Activated CD4-positive, alpha-beta T cell treated with anti-CD3 and anti-CD28 coated beads, Interleukin-2, amount 10 ng/mL, durations not matched to agents 7 days and 5 days (primary cell): ENCODE measurements around the gene IL20RB. TPM values are rescaled to one million over a fixed set of nuclear protein-coding genes. Genes with fewer than 3 reads are reported as not detected.

Experiments used
- CTCF ChIA-PET: fragments of 350-600 bp; sonication (Branson Sonifier 250); formaldehyde crosslinking; loops from one replicate; lab custom pipeline; 2021; ENCODE audit warnings: antibody characterized with exemption; lab: Charles Lee
- POLR2A ChIA-PET: fragments of 350-600 bp; sonication (Branson Sonifier 250); formaldehyde crosslinking; loops from one replicate; lab custom pipeline; 2021; ENCODE audit warnings: antibody characterized with exemption; lab: Charles Lee
- DNase-seq: peaks from one replicate; pipeline ENCODE4 v3.0.0-alpha.2; 2020
- H3K27ac Mint-ChIP-seq: one replicate; pipeline ENCODE4 v1.8.0; 2021; ENCODE audit warnings: mild to moderate bottlenecking, moderate library complexity, mixed read lengths
- H3K27me3 Mint-ChIP-seq: one replicate; pipeline ENCODE4 v1.8.0; 2021; ENCODE audit warnings: mixed read lengths
- H3K36me3 Mint-ChIP-seq: one replicate; pipeline ENCODE4 v1.8.0; 2021; ENCODE audit warnings: low read depth, mixed read lengths
- H3K4me1 Mint-ChIP-seq: one replicate; pipeline ENCODE4 v1.8.0; 2021; ENCODE audit warnings: mixed read lengths
- H3K4me3 Mint-ChIP-seq: one replicate; pipeline ENCODE4 v1.8.0; 2021; ENCODE audit warnings: mild to moderate bottlenecking, moderate library complexity, mixed read lengths
- H3K9me3 Mint-ChIP-seq: one replicate; pipeline ENCODE4 v1.8.0; 2021; ENCODE audit warnings: mixed read lengths
- total RNA-seq, 2 experiments: library from RNA; stranded (reverse); gene quantifications; one replicate each; pipeline ENCODE4 v1.2.3, GENCODE V29; 2021

The IL20RB gene
- total RNA-seq, 2 experiments from 2014 or later, result 1.2 to 1.6 TPM

DNA sequence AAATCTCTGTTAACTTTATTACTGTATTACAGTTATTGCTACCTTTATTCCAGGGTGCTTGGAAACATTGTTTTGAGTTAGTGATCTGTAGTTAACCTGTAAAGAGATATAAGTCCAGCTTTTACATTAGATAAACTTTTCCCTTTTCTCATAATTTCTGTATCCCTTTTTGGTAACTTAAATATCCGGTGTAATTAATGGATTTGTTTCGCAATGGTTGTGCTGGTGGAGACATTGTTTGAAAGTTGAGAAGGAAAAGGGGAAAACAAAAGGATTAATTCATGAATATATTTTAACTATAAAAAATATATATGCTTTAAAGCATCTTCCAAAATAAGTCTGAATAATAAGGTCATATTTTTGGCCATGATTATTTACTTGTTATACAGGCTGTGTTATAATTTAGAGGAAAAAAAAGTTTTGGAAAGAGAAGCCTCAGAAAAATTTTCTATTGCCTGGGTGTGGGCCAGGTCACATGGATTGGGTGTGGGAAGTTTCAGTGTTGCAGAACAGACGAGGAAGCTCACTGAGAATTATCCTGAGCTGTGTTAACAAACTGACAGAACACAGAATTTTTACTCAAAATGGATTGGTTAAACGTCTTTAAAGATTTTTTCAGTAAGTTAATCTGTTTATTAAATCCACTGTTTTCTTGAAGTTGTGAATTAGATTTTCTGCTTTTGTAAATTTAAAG is 27.7 kb upstream of the IL20RB start:
- peaks cover 41% of the 10 kb centered on the region for H3K4me1 Mint-ChIP-seq
- CTCF ChIA-PET, result interaction anchor here (1.6 kb wide), 1 partner anchor 15 kb away, joined by 4 read pairs; no protein-coding TSS in a partner anchor

DNA sequence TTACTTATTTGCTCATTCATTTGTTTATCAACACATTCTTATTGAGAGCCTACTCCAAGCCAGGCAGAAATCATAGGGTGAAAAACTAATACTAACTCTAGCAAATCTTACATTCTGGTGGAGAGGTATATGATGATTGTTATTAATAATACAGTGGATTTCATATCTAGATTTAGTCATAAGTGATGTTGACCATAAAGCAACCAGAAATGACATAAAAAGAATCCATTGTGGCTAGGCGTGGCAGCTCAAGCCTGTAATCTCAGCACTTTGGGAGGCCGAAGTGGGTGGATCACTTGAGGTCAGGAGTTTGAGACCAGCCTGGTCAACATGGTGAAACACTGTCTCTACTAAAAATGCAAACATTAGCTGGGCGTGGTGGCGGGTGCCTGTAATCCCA is 26.2 kb upstream of the IL20RB start:
- H3K27me3 Mint-ChIP-seq, result no peaks in the 10 kb centered on the region
- peaks cover 6% of the 10 kb centered on the region for H3K9me3 Mint-ChIP-seq
- peaks cover 39% of the 10 kb centered on the region for H3K4me1 Mint-ChIP-seq
- no peak for DNase-seq
- ChIA-PET CTCF (interaction anchor here (1.6 kb wide), 1 partner anchor 13 kb away, joined by 4 read pairs; no protein-coding TSS in a partner anchor), POLR2A (no interaction called here)
- H3K27ac Mint-ChIP-seq, result no peak overlapping the region
- H3K36me3 Mint-ChIP-seq, result peaks cover 59% of the 10 kb centered on the region
- H3K4me3 Mint-ChIP-seq, result no peak overlapping the region

More for the DNA sequence above, 27.7 kb upstream of the IL20RB start:
- H3K36me3 Mint-ChIP-seq, result peaks cover 44% of the 10 kb centered on the region
- no peak overlapping the region for H3K27ac Mint-ChIP-seq
- H3K4me3 Mint-ChIP-seq, result no peak overlapping the region
- H3K9me3 Mint-ChIP-seq, result peaks cover 2% of the 10 kb centered on the region
- H3K27me3 Mint-ChIP-seq, result no peaks in the 10 kb centered on the region
- DNase-seq, result no peak
- POLR2A ChIA-PET, result no interaction called here

DNA sequence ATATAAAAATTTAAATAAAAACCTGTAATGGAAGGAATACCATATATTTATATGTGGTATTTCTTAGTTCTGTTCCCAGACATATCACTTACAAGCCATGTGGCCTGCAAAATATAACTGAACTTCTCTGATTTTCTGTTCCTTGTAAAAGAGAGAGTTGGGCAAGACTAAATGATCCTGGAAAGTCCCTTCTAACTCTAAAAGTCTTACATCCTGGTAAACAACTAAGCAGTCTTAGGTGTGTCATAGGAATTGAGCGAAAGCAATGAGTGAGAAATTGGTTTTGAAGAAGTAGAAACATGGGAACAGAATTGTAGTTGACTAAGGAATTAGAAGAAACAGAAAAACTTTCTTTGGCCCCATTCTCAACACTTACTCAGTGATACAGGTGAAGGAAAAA is 25.3 kb upstream of the IL20RB start:
- DNase-seq, result no peak
- POLR2A ChIA-PET, result no interaction called here
- H3K4me1 Mint-ChIP-seq, result peaks cover 37% of the 10 kb centered on the region
- H3K27ac Mint-ChIP-seq, result no peak overlapping the region
- H3K4me3 Mint-ChIP-seq, result no peak overlapping the region
- no peaks in the 10 kb centered on the region for H3K27me3 Mint-ChIP-seq
- H3K36me3 Mint-ChIP-seq, result peaks cover 62% of the 10 kb centered on the region
- CTCF ChIA-PET, result no interaction called here
- peaks cover 7% of the 10 kb centered on the region for H3K9me3 Mint-ChIP-seq

DNA sequence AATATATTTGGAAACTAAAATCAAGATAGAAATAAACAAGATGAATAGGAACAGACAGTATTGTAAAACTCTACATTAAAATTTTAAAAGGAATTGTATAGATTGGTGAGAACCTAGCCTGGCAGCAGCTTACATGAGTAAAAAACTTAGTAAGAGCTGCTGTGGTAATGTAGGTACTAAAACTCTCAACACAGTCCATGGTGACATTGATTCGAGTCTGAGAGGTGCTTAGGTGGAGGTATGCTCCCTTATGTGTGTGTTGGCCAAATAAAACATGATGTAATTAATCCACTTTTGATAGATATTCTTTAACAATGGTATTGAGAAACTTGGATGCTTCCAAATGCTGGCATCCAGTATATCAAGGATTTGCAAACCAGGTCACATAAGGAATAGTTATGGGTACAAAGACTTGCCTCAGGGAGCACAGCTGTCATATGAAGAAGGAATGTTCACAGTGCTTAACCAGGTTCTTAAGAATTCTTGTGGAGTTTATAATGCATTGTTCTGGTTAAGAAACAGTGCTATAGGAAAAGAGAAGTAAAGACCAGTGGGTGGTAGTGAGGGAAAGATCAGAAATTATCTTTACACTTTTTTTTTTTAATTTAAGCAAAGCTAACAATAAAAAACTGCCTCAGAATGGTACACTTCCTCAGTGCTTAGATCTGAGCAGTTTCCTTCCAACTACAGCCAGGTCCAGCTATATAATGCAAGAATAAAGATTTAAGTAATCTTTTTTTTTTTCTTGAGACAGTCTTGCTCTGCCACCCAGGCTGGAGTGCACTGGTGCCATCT is 24.6 kb upstream of the IL20RB start:
- ChIA-PET POLR2A (no interaction called here), CTCF (interaction anchor here (1.2 kb wide), 1 partner anchor 25 kb away, joined by 3 read pairs; the partner anchor contains the start of gene IL20RB)
- Mint-ChIP-seq H3K9me3 (peaks cover 7% of the 10 kb centered on the region), H3K4me3 (no peak overlapping the region), H3K27me3 (no peaks in the 10 kb centered on the region), H3K4me1 (peaks cover 32% of the 10 kb centered on the region), H3K36me3 (peaks cover 60% of the 10 kb centered on the region), H3K27ac (no peak overlapping the region)
- DNase-seq, result no peak

DNA sequence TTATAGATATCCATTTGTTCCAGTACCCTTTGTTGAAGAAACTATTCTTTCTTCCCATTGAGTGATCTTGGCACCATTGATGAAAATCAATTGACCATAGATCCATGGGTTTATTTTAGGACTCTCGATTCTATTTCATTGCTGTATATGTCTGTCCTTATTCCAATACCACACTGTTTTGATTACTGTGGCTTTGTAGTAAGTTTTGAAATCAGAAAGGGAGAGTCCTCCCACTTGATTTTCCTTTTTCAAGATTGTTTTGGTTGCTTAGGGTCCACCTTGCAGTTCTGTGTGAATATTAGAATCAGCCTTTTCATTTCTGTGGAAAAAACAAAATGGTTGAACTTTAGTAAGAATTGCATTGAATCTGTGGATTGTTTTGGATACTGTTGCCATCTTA is 20.6 kb upstream of the IL20RB start:
- Mint-ChIP-seq H3K4me3 (no peak overlapping the region), H3K9me3 (peaks cover 7% of the 10 kb centered on the region), H3K27ac (no peak overlapping the region), H3K36me3 (peaks cover 40% of the 10 kb centered on the region), H3K27me3 (no peaks in the 10 kb centered on the region), H3K4me1 (peaks cover 24% of the 10 kb centered on the region)
- ChIA-PET CTCF (no interaction called here), POLR2A (no interaction called here)
- no peak for DNase-seq

DNA sequence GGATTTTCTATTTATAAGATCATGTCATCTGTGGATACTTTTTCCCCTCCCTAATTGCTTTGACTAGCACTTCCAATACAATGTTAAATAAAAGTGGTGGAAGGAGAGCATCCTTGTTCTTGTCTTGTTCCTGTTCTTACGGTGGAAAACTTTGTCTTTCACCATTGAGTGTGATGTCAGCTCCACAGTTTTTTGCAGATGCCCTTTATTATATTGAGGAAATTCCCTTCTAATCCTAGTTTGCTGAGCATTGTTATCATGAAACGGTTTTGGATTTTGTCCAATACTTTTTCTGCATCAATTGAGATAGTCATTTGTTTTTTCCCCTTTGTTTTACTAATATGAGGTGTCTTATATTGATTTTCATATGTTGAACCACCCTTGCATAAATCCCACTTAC is 19.9 kb upstream of the IL20RB start:
- Mint-ChIP-seq H3K36me3 (peaks cover 40% of the 10 kb centered on the region), H3K4me1 (peaks cover 23% of the 10 kb centered on the region), H3K27me3 (no peaks in the 10 kb centered on the region)

DNA sequence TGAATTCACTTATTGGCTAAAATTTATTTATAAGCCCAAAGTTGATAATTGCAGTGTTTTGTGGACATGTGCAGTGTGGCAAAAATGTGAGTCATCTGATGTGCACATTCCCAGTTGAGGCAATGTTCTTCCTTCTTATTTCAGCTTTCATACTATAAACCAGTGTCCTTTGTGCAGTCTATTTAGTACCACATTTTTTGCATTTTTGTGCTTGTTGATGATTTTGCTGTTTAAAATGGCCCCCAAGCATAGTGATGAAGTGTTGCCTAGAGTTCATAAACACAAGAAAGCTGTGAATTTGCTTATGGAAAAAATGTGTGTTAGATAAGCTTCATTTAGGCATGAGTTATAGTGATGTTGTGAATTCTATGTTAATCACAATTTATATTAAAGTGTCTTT is 19.4 kb upstream of the IL20RB start:
- H3K4me1 Mint-ChIP-seq, result peaks cover 25% of the 10 kb centered on the region
- H3K4me3 Mint-ChIP-seq, result no peak overlapping the region
- peaks cover 7% of the 10 kb centered on the region for H3K9me3 Mint-ChIP-seq
- POLR2A ChIA-PET, result no interaction called here
- peaks cover 40% of the 10 kb centered on the region for H3K36me3 Mint-ChIP-seq
- H3K27ac Mint-ChIP-seq, result no peak overlapping the region
- no peaks in the 10 kb centered on the region for H3K27me3 Mint-ChIP-seq
- CTCF ChIA-PET, result interaction anchor here (1.2 to 1.4 kb wide), 3 partner anchors 13 to 75 kb away, joined by 3 to 4 read pairs (median 3); no protein-coding TSS in a partner anchor
- DNase-seq, result no peak

More for the DNA sequence above, 19.9 kb upstream of the IL20RB start:
- ChIA-PET CTCF (interaction anchor here (1.2 kb wide), 1 partner anchor 26 kb away, joined by 3 read pairs; no protein-coding TSS in a partner anchor), POLR2A (no interaction called here)
- Mint-ChIP-seq H3K9me3 (peaks cover 7% of the 10 kb centered on the region), H3K4me3 (no peak overlapping the region), H3K27ac (no peak overlapping the region)
- DNase-seq, result no peak

DNA sequence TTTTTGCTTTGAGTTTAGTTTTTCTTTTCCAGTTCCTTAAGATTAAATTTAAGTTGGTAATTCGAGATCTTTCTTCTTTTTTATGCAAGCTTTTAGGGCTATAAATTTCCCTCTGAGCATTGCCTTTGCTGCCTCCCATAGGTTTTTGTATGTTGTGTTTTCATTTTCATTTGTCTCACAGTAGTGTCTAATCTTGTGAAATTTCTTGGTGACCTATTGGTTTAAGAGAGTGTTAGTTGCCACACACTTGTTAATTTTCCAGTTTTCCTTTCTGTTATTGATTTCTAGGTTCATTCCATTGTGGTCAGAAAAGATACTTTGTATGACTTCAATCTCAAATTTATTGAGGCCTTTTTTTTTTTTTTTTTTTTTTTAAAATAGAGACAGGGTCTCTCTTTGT is 18.3 kb upstream of the IL20RB start:
- H3K4me3 Mint-ChIP-seq, result no peak overlapping the region
- no peak for DNase-seq
- peak overlapping the region; percentile 47 for H3K27ac Mint-ChIP-seq
- ChIA-PET POLR2A (no interaction called here), CTCF (interaction anchor here (1.2 to 1.4 kb wide), 2 partner anchors 12 to 74 kb away, joined by 3 to 4 read pairs; no protein-coding TSS in a partner anchor)
- peaks cover 28% of the 10 kb centered on the region for H3K4me1 Mint-ChIP-seq
- H3K27me3 Mint-ChIP-seq, result no peaks in the 10 kb centered on the region
- peaks cover 7% of the 10 kb centered on the region for H3K9me3 Mint-ChIP-seq
- peaks cover 34% of the 10 kb centered on the region for H3K36me3 Mint-ChIP-seq

DNA sequence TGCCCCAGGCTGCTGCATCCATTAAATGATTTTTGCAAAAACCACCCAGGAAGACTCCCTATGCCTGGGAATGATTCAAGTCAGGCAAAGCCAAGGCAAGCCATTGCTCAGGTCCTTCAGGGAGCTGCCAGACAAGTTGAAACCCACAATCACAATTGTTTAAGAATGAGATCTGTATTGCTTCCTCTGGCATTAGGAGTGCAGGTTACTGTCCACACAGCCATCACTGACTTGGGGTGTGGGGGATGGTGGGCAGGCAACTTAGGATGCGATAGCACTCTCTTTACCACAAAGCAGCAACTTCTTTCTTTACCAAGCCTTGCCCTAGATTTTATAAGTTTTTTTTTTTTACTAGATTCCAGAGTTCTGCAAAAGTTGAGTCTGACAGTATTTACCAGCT is 15.0 kb upstream of the IL20RB start:
- no peaks in the 10 kb centered on the region for H3K27me3 Mint-ChIP-seq
- H3K4me1 Mint-ChIP-seq, result peaks cover 29% of the 10 kb centered on the region
- peaks cover 17% of the 10 kb centered on the region for H3K36me3 Mint-ChIP-seq
- H3K27ac Mint-ChIP-seq, result no peak overlapping the region
- no peak overlapping the region for H3K4me3 Mint-ChIP-seq
- H3K9me3 Mint-ChIP-seq, result no peaks in the 10 kb centered on the region
- DNase-seq, result no peak
- ChIA-PET POLR2A (no interaction called here), CTCF (no interaction called here)

DNA sequence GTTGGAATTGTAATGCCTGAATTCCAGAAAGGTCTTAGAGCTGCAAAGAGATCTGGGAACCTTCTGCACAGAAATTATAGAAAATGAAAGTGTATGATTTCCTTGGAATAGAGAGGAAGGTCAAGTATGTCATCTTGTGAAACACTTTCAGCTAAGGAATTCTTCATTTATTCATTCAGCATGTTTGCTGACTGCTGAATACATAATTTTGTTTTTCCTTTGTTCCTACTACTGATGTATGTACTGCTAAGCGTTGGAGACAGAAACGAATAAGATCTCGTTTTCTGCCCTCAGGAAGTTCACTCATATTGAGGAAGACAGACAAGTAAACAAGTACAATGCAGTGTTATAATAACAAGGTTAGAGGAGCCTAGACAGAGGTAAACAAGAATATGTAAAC is 14.3 kb upstream of the IL20RB start:
- Mint-ChIP-seq H3K4me1 (peaks cover 26% of the 10 kb centered on the region), H3K4me3 (no peak overlapping the region), H3K27me3 (no peaks in the 10 kb centered on the region), H3K27ac (no peak overlapping the region), H3K36me3 (peaks cover 15% of the 10 kb centered on the region), H3K9me3 (no peaks in the 10 kb centered on the region)
- ChIA-PET POLR2A (no interaction called here), CTCF (no interaction called here)
- no peak for DNase-seq

DNA sequence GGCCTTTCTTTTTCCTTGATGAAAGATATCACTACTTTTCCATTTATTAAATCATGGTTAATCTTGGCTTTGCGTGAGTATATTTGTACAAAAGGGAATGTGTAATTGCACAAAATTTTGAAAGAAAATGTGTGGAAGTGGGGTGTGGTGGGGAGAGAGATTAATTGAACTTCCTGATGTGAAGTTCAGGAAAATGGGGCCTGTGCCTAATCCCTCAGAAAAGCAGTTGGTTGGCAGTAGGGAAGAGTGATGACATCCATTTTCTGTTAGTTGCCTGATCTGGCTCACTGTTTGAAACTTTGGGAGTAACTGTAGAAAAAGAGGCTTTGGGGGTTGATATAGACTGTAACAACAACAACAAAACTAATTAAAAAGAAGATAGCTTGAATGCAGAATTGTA is 10.8 kb upstream of the IL20RB start:
- Mint-ChIP-seq H3K4me3 (no peak overlapping the region), H3K9me3 (no peaks in the 10 kb centered on the region), H3K27ac (no peak overlapping the region), H3K27me3 (no peaks in the 10 kb centered on the region), H3K4me1 (peaks cover 17% of the 10 kb centered on the region), H3K36me3 (peaks cover 17% of the 10 kb centered on the region)
- POLR2A ChIA-PET, result no interaction called here
- no peak for DNase-seq
- CTCF ChIA-PET, result interaction anchor here (1.4 kb wide), 1 partner anchor 9 kb away, joined by 6 read pairs; no protein-coding TSS in a partner anchor

DNA sequence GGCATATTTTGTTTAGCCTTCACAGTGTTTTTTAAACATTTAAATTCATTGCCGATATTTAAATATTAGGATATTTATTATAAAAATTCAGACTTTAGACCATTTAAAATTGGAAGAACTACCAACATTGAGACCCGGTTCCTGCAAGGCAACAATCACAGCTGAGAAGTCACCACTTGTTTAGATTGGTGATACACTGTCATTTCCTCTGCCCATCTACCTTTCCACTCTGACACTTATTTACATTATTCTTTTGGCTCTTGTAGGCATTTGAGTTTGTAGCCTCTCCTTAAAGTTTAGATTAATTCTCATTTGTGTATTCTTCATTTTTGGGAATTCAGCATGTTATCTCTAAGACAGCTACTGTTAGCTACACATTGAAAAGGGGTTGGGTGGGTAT is 10.3 kb upstream of the IL20RB start:
- no peak overlapping the region for H3K4me3 Mint-ChIP-seq
- DNase-seq, result no peak
- CTCF ChIA-PET, result interaction anchor here (1.4 kb wide), 1 partner anchor 9 kb away, joined by 6 read pairs; no protein-coding TSS in a partner anchor
- H3K36me3 Mint-ChIP-seq, result peaks cover 17% of the 10 kb centered on the region
- H3K9me3 Mint-ChIP-seq, result no peaks in the 10 kb centered on the region
- H3K27ac Mint-ChIP-seq, result no peak overlapping the region
- POLR2A ChIA-PET, result no interaction called here
- H3K4me1 Mint-ChIP-seq, result peaks cover 16% of the 10 kb centered on the region
- no peaks in the 10 kb centered on the region for H3K27me3 Mint-ChIP-seq

DNA sequence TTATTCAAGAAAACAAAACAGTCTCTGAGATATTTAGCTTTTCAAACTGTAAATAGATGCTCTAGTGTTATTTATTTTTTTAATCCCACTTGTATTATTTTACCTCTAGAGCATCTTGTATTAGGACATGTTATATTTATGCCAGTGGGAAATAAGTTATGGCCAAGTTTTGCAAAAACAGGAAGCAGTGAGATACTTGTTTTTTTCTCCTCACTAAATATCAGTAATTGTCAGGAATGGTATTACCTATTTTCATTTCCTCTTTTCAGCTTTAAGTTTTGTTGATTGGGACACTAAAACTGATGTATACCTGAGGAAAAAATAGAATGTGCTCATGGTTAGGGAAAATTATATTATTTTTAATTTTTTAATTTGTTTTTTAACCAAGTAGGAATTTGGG is 8.6 kb upstream of the IL20RB start:
- H3K4me3 Mint-ChIP-seq, result no peak overlapping the region
- no peak for DNase-seq
- no peaks in the 10 kb centered on the region for H3K27me3 Mint-ChIP-seq
- ChIA-PET CTCF (no interaction called here), POLR2A (no interaction called here)
- H3K27ac Mint-ChIP-seq, result no peak overlapping the region
- H3K9me3 Mint-ChIP-seq, result no peaks in the 10 kb centered on the region
- H3K36me3 Mint-ChIP-seq, result peaks cover 16% of the 10 kb centered on the region
- H3K4me1 Mint-ChIP-seq, result peaks cover 4% of the 10 kb centered on the region
